Tibial nerve (tissue), 4 donors: Measurements from ENCODE around the gene SMYD3. TPM values are rescaled to one million over a fixed set of nuclear protein-coding genes. Genes with fewer than 3 reads are reported as not detected.

Experiments
- DNase-seq, 2 donors: peaks; one replicate each; pipeline ENCODE4 v3.0.0-alpha.2; 2019; ENCODE audit warnings: low spot score in 2 of 2
- H3K27ac ChIP-seq, 4 donors: fragments of 200-600 bp; sonication (generic) in 3 of 4; one replicate each; pipeline ENCODE4 v1.5.1; 2017 to 2019; ENCODE audit warnings: mild to moderate bottlenecking in 1 of 4
- H3K27me3 ChIP-seq, 2 donors: fragments of 200-600 bp; sonication (generic) in 1 of 2; one replicate each; pipeline versions ENCODE4 v1.5.1 to v1.6.0; 2017 to 2019
- H3K36me3 ChIP-seq, 3 donors: fragments of 200-600 bp; sonication (generic); one replicate each; pipeline ENCODE4 v1.5.1; 2018 to 2019
- H3K4me1 ChIP-seq, 4 donors: fragments of 200-600 bp; sonication (generic) in 3 of 4; one replicate each; pipeline ENCODE4 v1.5.1; 2017 to 2019
- H3K4me3 ChIP-seq, 4 donors: fragments of 200-600 bp; sonication (generic) in 3 of 4; one replicate each; pipeline ENCODE4 v1.5.1; 2017 to 2019; ENCODE audit warnings: mild to moderate bottlenecking in 1 of 4, moderate library complexity in 1 of 4
- H3K9me3 ChIP-seq, 4 donors: fragments of 200-600 bp; sonication (generic) in 3 of 4; one replicate each; pipeline ENCODE4 v1.5.1; 2017 to 2019
- CTCF ChIP-seq, 5 experiments: fragments of 200-600 bp in 3 of 5; fragments of 450-650 bp in 2 of 5; sonication (generic) in 3 of 5; IDR thresholded peaks; one replicate each; pipeline ENCODE4 v1.5.1; 2016 to 2019; ENCODE audit warnings: antibody characterized with exemption in 5 of 5, mild to moderate bottlenecking in 3 of 5, moderate library complexity in 2 of 5
- EP300 ChIP-seq, 2 donors: sonication (generic); formaldehyde crosslinking; IDR thresholded peaks; one replicate each; pipeline ENCODE4 v1.6.1; 2017; ENCODE audit warnings: antibody characterized with exemption in 2 of 2, mild to moderate bottlenecking in 1 of 2
- POLR2A ChIP-seq, 2 donors: fragments of 450-650 bp; IDR thresholded peaks; one replicate each; pipeline ENCODE4 v1.6.1; 2017; ENCODE audit warnings: antibody characterized with exemption in 2 of 2, mild to moderate bottlenecking in 2 of 2, moderate library complexity in 2 of 2
- WGBS, 2 donors: methylation state at CpG; one replicate each; pipeline ENCODE4 v1.1.5; 2018; 5-methylcytosine and 5-hydroxymethylcytosine counted together
- total RNA-seq, 4 donors: library from RNA; depleted of rRNA; stranded (reverse); fragments of >200 nt; gene quantifications; one replicate each; pipeline ENCODE4 v1.1.0, GENCODE V29; 2016

Gene SMYD3
- total RNA-seq, 4 donors from 2014 or later: 22.2 to 30.3 (median 27.0) TPM

DNA sequence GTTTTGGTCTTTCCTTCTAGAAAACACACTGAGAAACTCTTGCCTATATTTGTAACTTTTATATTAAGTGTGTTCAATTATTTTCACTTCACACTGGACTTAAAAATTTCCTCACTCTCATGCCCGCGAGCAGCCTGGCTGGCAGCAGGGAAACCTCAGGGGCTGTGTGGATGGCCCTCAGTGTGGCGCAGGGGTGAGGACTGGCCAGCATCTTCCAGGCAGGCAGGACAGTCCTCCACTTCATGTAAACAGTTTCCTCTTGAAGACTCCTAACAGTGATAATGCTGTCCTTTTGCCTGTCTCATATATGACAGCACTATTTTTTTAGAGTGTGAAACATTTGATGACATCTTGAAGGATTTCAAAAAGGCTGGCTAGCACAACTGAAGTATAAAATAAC is 733.7 kb downstream of the SMYD3 start:
- H3K27ac ChIP-seq: no peak overlapping the region
- H3K4me1 ChIP-seq: no peaks in the 10 kb centered on the region
- DNase-seq: no peak
- no peaks in the 10 kb centered on the region for H3K27me3 ChIP-seq
- TF ChIP-seq EP300 (IDR thresholded peaks at IDR 0.05): no peak
- peaks cover 0 to 6% (median 0%) of the 10 kb centered on the region in 3 donors for H3K36me3 ChIP-seq
- H3K9me3 ChIP-seq: no peaks in the 10 kb centered on the region
- 90 to 94% methylated on average over 3 of the region's 3 CpGs for WGBS, 2 donors
- no peak overlapping the region for H3K4me3 ChIP-seq

- DNase-seq: no peak
- TF ChIP-seq POLR2A (IDR thresholded peaks at IDR 0.05): no peak
- TF ChIP-seq EP300 (IDR thresholded peaks at IDR 0.05): no peak
- TF ChIP-seq CTCF (IDR thresholded peaks at IDR 0.05): no peak
- Histone ChIP-seq H3K9me3 (no peaks in the 10 kb centered on the region), H3K36me3 (peaks cover 0 to 8% (median 0%) of the 10 kb centered on the region in 3 donors), H3K4me3 (no peak overlapping the region), H3K27me3 (no peaks in the 10 kb centered on the region), H3K27ac (no peak overlapping the region), H3K4me1 (no peaks in the 10 kb centered on the region)
- WGBS, 2 donors: 87 to 91% methylated on average over 1 of the region's 1 CpG
Measured at GRCh38 chr1:245772739-245773138, 734.3 kb downstream of the SMYD3 start.

DNA sequence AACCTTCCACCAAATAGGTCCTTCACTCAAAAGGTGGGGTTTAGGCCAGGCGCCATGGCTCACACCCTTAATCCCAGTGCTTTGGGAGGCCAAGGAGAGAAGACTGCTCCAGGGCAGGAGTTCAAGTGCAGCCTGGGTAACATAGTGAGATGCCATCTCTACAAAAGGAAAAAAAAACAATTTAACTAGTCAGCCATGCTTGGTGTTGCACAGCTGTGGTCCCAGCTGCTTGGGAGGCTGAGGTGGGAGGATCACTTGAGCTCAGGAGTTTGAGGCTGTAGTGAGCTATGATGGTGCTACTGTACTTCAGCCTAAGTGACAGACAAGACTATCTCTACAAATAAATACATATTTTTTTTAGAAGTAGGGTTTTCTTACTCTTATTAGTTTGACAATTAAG is 734.8 kb downstream of the SMYD3 start:
- H3K27me3 ChIP-seq: no peaks in the 10 kb centered on the region
- no peak for DNase-seq
- 92 to 94% methylated on average over 1 of the region's 1 CpG for WGBS, 2 donors
- no peaks in the 10 kb centered on the region for H3K4me1 ChIP-seq
- no peak overlapping the region for H3K27ac ChIP-seq
- peaks cover 0 to 12% (median 0%) of the 10 kb centered on the region in 3 donors for H3K36me3 ChIP-seq
- no peak overlapping the region for H3K4me3 ChIP-seq
- TF ChIP-seq POLR2A (IDR thresholded peaks at IDR 0.05): no peak
- no peak for TF ChIP-seq EP300 (IDR thresholded peaks at IDR 0.05)
- TF ChIP-seq CTCF (IDR thresholded peaks at IDR 0.05): no peak
- no peaks in the 10 kb centered on the region for H3K9me3 ChIP-seq

DNA sequence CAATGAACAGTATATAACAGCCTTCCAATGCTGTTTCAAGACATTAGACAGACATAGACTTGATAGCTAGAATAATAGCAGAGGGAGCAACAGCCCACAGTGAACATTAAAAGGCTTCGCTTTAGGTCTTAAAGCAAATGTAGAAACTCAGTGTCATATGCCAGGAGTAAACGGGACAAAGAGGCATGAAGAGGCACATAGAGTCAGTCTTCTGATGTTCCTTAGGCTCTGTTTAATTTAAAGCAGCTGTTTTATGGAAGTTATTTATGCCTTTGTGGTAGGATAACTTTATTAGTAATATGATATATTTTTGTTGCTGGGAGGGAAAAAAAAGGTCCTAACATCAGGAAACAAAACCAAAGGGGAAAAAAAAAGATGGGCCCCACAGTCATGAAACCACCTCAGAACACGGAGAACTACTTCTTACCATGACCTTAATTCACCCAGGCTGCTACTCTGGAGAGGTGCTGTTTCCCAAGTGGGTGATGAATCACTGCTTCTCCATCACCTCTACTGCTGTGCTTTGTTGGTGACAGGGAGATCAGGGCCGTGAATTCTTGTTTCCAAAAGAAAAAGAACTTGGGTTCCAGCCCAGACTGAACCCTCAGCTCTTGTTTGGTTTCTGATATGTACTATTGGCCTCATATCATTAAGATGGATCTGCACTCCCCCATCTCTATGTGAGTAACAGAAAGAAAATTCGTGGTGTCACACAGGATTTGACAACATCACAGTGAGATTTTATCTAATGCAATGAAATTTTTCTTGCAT is 735.4 kb downstream of the SMYD3 start:
- Histone ChIP-seq H3K4me1 (no peaks in the 10 kb centered on the region), H3K4me3 (no peak overlapping the region), H3K27ac (no peak overlapping the region), H3K9me3 (no peaks in the 10 kb centered on the region), H3K27me3 (no peaks in the 10 kb centered on the region), H3K36me3 (peaks cover 0 to 19% (median 0%) of the 10 kb centered on the region in 3 donors)
- no peak for DNase-seq
- WGBS, 2 donors: 73 to 78% methylated on average over 5 of the region's 5 CpGs
- TF ChIP-seq POLR2A (IDR thresholded peaks at IDR 0.05) (no peak), EP300 (IDR thresholded peaks at IDR 0.05) (no peak)

GRCh38 chr1:245770156-245770555 is 736.9 kb downstream of the SMYD3 start:
- H3K9me3 ChIP-seq: no peaks in the 10 kb centered on the region
- H3K27ac ChIP-seq: no peak overlapping the region
- peaks cover 0 to 20% (median 0%) of the 10 kb centered on the region in 3 donors for H3K36me3 ChIP-seq
- no peak overlapping the region for H3K4me3 ChIP-seq
- no peaks in the 10 kb centered on the region for H3K27me3 ChIP-seq
- no peaks in the 10 kb centered on the region for H3K4me1 ChIP-seq
- 93% methylated on average over 2 of the region's 2 CpGs for WGBS, 2 donors
- TF ChIP-seq EP300 (IDR thresholded peaks at IDR 0.05) (no peak), CTCF (IDR thresholded peaks at IDR 0.05) (no peak), POLR2A (IDR thresholded peaks at IDR 0.05) (no peak)
- no peak for DNase-seq

GRCh38 chr1:245768596-245768995 is 738.5 kb downstream of the SMYD3 start:
- 86 to 90% methylated on average over 4 of the region's 4 CpGs for WGBS, 2 donors
- Histone ChIP-seq H3K9me3 (no peaks in the 10 kb centered on the region), H3K4me1 (no peaks in the 10 kb centered on the region), H3K27ac (no peak overlapping the region), H3K27me3 (no peaks in the 10 kb centered on the region), H3K36me3 (peaks cover 0 to 28% (median 0%) of the 10 kb centered on the region in 3 donors), H3K4me3 (no peak overlapping the region)
- TF ChIP-seq POLR2A (IDR thresholded peaks at IDR 0.05) (no peak), EP300 (IDR thresholded peaks at IDR 0.05) (no peak), CTCF (IDR thresholded peaks at IDR 0.05) (no peak)
- no peak for DNase-seq
